HEK293 (cell line): ENCODE results near the gene RHOB.

ENCODE experiments used
- CTCF ChIA-PET: fragments of 350-600 bp; formaldehyde crosslinking; extraction: SDS; loops from one replicate; lab custom pipeline; 2021; ENCODE audit warnings: antibody characterized with exemption; lab: Yijun Ruan, JAX
- POLR2A ChIA-PET: fragments of 300-600 bp; formaldehyde crosslinking; extraction: SDS; loops from one replicate; lab custom pipeline; 2020; ENCODE audit warnings: antibody characterized with exemption, inconsistent platforms; lab: Yijun Ruan, JAX
- H3K27ac ChIP-seq: fragments of 200-500 bp; sonication (Bioruptor generic); 2 replicates; pipeline ENCODE4 v1.5.1; 2014; ENCODE audit warnings: low read depth, low read length, control low read depth, inconsistent platforms; ENCODE audit errors: extremely low read depth
- H3K36me3 ChIP-seq, 2 experiments: fragments of 200-500 bp in 1 of 2; sonication (Bioruptor generic) in 1 of 2; 1 replicate in 1 of 2; 2 replicates in 1 of 2; pipeline ENCODE4 v1.5.1; 2014 to 2017; ENCODE audit warnings: inconsistent platforms in 2 of 2, low read length in 2 of 2; ENCODE audit not compliant: control insufficient read depth in 2 of 2, insufficient read depth in 1 of 2
- H3K4me1 ChIP-seq: fragments of 200-500 bp; sonication (Bioruptor generic); 2 replicates; pipeline ENCODE4 v1.5.1; 2014; ENCODE audit warnings: mild to moderate bottlenecking, low read length, inconsistent platforms; ENCODE audit not compliant: control insufficient read depth, insufficient read depth
- H3K4me3 ChIP-seq: 2 replicates; pipeline ENCODE4 v1.5.1; 2011; ENCODE audit warnings: low read depth, mild to moderate bottlenecking, control low read depth, low read length, moderate library complexity
- H3K9me3 ChIP-seq: fragments of 200-500 bp; sonication (Bioruptor generic); 2 replicates; pipeline ENCODE4 v1.5.1; 2014; ENCODE audit warnings: low read depth, low read length, inconsistent platforms; ENCODE audit not compliant: control insufficient read depth, insufficient read depth
- EGR2 ChIP-seq: fragments of 450-650 bp; formaldehyde crosslinking; IDR thresholded peaks from 2 replicates; pipeline ENCODE4 v1.5.1; 2016; ENCODE audit warnings: low read depth, missing biosample characterization, missing genetic modification characterization
- GLIS2 ChIP-seq: fragments of 450-650 bp; formaldehyde crosslinking; IDR thresholded peaks from 2 replicates; pipeline ENCODE4 v1.5.1; 2016; ENCODE audit warnings: missing biosample characterization, missing genetic modification characterization
- PATZ1 ChIP-seq: fragments of 450-650 bp; formaldehyde crosslinking; IDR thresholded peaks from 2 replicates; pipeline ENCODE4 v1.5.1; 2016; ENCODE audit warnings: missing biosample characterization, missing genetic modification characterization
- PRDM10 ChIP-seq: fragments of 450-650 bp; formaldehyde crosslinking; IDR thresholded peaks from 2 replicates; pipeline ENCODE4 v1.5.1; 2016; ENCODE audit warnings: missing biosample characterization, missing genetic modification characterization
- TSHZ1 ChIP-seq: fragments of 450-650 bp; formaldehyde crosslinking; IDR thresholded peaks from 2 replicates; pipeline ENCODE4 v1.5.1; 2016; ENCODE audit warnings: missing biosample characterization, missing genetic modification characterization, borderline replicate concordance
- ZFHX2 ChIP-seq: fragments of 450-650 bp; formaldehyde crosslinking; conservative IDR thresholded peaks from 2 replicates; pipeline ENCODE4 v1.5.1; 2016; ENCODE audit warnings: missing biosample characterization, missing genetic modification characterization
- ZIC2 ChIP-seq: fragments of 450-650 bp; formaldehyde crosslinking; IDR thresholded peaks from 2 replicates; pipeline ENCODE4 v1.5.1; 2016; ENCODE audit warnings: missing biosample characterization, missing genetic modification characterization
- ZNF292 ChIP-seq: fragments of 450-650 bp; formaldehyde crosslinking; IDR thresholded peaks from 2 replicates; pipeline ENCODE4 v1.5.1; 2016; ENCODE audit warnings: low read depth, missing biosample characterization, missing genetic modification characterization, borderline replicate concordance
- ZNF324 ChIP-seq: fragments of 450-650 bp; formaldehyde crosslinking; IDR thresholded peaks from 2 replicates; pipeline ENCODE4 v1.5.1; 2016; ENCODE audit warnings: missing biosample characterization, missing genetic modification characterization
- ZNF341 ChIP-seq: fragments of 450-650 bp; formaldehyde crosslinking; IDR thresholded peaks from 2 replicates; pipeline ENCODE4; 2016; ENCODE audit warnings: low read depth, missing biosample characterization, missing genetic modification characterization
- ZNF398 ChIP-seq: fragments of 450-650 bp; formaldehyde crosslinking; IDR thresholded peaks from 2 replicates; pipeline ENCODE4 v1.5.1; 2017; ENCODE audit warnings: missing biosample characterization, missing genetic modification characterization
- ZNF488 ChIP-seq: fragments of 450-650 bp; formaldehyde crosslinking; IDR thresholded peaks from 2 replicates; pipeline ENCODE4 v1.5.1; 2016; ENCODE audit warnings: missing biosample characterization, missing genetic modification characterization
- ZNF629 ChIP-seq: fragments of 450-650 bp; formaldehyde crosslinking; IDR thresholded peaks from 2 replicates; pipeline ENCODE4 v1.5.1; 2017; ENCODE audit warnings: missing biosample characterization, missing genetic modification characterization
- ZNF777 ChIP-seq: fragments of 450-650 bp; formaldehyde crosslinking; IDR thresholded peaks from 2 replicates; pipeline ENCODE4 v1.5.1; 2017; ENCODE audit warnings: missing biosample characterization, missing genetic modification characterization, borderline replicate concordance

The RHOB gene

GRCh38 chr2:20447437-20448245 lies 767 bp downstream of the RHOB start (continued):
- TF ChIP-seq TSHZ1 (tag by site-specific recombination) (no peak), ZNF398 (tag by site-specific recombination) (no peak)
- TF ChIP-seq, all 188 proteins: peak for 16

- TF ChIP-seq TSHZ1 (tag by site-specific recombination) (no peak), ZNF777 (no peak), GLIS2 (tag by site-specific recombination) (0 out of 2 replicates have a peak, but pooled peaks have one; percentile 9), PATZ1 (tag by site-specific recombination) (0 out of 2 replicates have a peak, but pooled peaks have one; percentile 25), ZNF629 (tag by site-specific recombination) (no peak), ZNF292 (no peak), EGR2 (peak; percentile 41; the same call in 1 of the 2 replicates), ZFHX2 (tag by site-specific recombination) (peak; percentile 40; the same call in 1 of the 2 replicates), PRDM10 (tag by site-specific recombination) (peak; percentile 73), ZNF324 (tag by site-specific recombination) (no peak), ZIC2 (tag by site-specific recombination) (peak; percentile 20; the same call in 1 of the 2 replicates), ZNF488 (tag by site-specific recombination) (0 out of 2 replicates have a peak, but pooled peaks have one; percentile 4), ZNF341 (tag by site-specific recombination) (peak; percentile 88)
- peak overlapping the region; percentile 95; the same call in 1 of the 2 replicates for H3K27ac ChIP-seq
- CTCF ChIA-PET, result interaction anchor here (0.5 to 7.6 kb wide), 8 partner anchors 8 to 211 kb away, joined by 3 to 85 read pairs (median 3); no protein-coding TSS in a partner anchor
- POLR2A ChIA-PET, result interaction anchor here (0.6 to 7.6 kb wide), 30 partner anchors 9 to 207 kb away, joined by 3 to 150 read pairs (median 21); partner anchors contain the start of gene HS1BP3
- H3K9me3 ChIP-seq, result no peaks in the 10 kb centered on the region
- peak overlapping the region; percentile 90 for H3K4me3 ChIP-seq
- H3K36me3 ChIP-seq, result peaks cover 0 to 11% of the 10 kb centered on the region in 2 experiments; a peak in 1 of 3 replicates
- peaks cover 9% of the 10 kb centered on the region for H3K4me1 ChIP-seq
Observed at GRCh38 chr2:20448246-20448976, 1.5 kb downstream of the RHOB start.
